HepG2 (cell line): ENCODE results near the gene S100A4. TPM values are rescaled to one million over a fixed set of nuclear protein-coding genes. Genes with fewer than 3 reads are reported as not detected.

Experiments
- ATAC-seq: fragments of 200-7000 bp; cut with Tn5 transposase; 3 replicates; pipeline ENCODE4 v1.9.1; 2020; ENCODE audit warnings: mild to moderate bottlenecking, moderate library complexity
- BruUV-seq: library from RNA; stranded (reverse); fragments of 400-500 nt; replicated peaks from 2 replicates; lab custom pipeline; 2021; lab: Mats Ljungman, UMichigan
- CTCF ChIA-PET: fragments of 300-600 bp; formaldehyde crosslinking; extraction: SDS; loops from one replicate; lab custom pipeline; 2021; ENCODE audit warnings: low total read pairs, inconsistent platforms, low intra/inter-chr PET ratio; lab: Yijun Ruan, JAX
- POLR2A ChIA-PET: fragments of 350-600 bp; sonication (Branson Sonifier 250); formaldehyde crosslinking; loops from one replicate; lab custom pipeline; 2020; ENCODE audit warnings: antibody characterized with exemption, inconsistent platforms; lab: Yijun Ruan, JAX
- DNase-seq: peaks from one replicate; pipeline ENCODE4 v3.0.0-alpha.2; 2015; ENCODE audit warnings: low spot score
- FAIRE-seq: peaks from 3 replicates; lab custom pipeline; 2011; peaks lifted over from hg19 to GRCh38; lab: Jason Lieb, UNC
- H2AFZ ChIP-seq: one replicate; pipeline ENCODE4 v1.6.1; 2011; ENCODE audit warnings: low read length, inconsistent platforms
- H3K27ac ChIP-seq: fragments of 300-600 bp; 3 replicates; pipeline ENCODE4 v1.8.0; 2011; ENCODE audit warnings: mixed run types, mild to moderate bottlenecking, mixed read lengths, low read length, inconsistent platforms; ENCODE audit not compliant: insufficient read depth; ENCODE audit errors: extremely low read length
- H3K27me3 ChIP-seq, 2 experiments: fragments of 200-600 bp in 1 of 2; 2 replicates in 1 of 2; 3 replicates in 1 of 2; pipeline versions ENCODE4 v1.6.0 to v1.8.0; 2011; ENCODE audit warnings: low read length in 2 of 2, mild to moderate bottlenecking in 2 of 2, moderate library complexity in 2 of 2, inconsistent platforms in 1 of 2; ENCODE audit not compliant: insufficient read depth in 2 of 2, control insufficient read depth in 1 of 2
- H3K36me3 ChIP-seq, 2 experiments: fragments of 200-600 bp in 1 of 2; replicated peaks in 1 of 2; 2 replicates in 1 of 2; 3 replicates in 1 of 2; pipeline versions ENCODE4 v1.5.1 to v1.8.0; 2011; ENCODE audit warnings: low read length in 2 of 2, inconsistent platforms in 1 of 2; ENCODE audit not compliant: insufficient read depth in 2 of 2, control insufficient read depth in 1 of 2
- H3K4me1 ChIP-seq: 2 replicates; pipeline ENCODE4 v1.5.1; 2012; ENCODE audit warnings: low read length, inconsistent platforms; ENCODE audit not compliant: insufficient read depth
- H3K4me2 ChIP-seq: 2 replicates; pipeline ENCODE4 v1.6.0; 2011; ENCODE audit warnings: low read depth, low read length, inconsistent platforms
- H3K4me3 ChIP-seq, 3 experiments: fragments of 200-600 bp in 1 of 3; sonication (generic), shearing (Covaris generic) in 1 of 3; replicated peaks in 1 of 3; 2 replicates each; pipeline ENCODE4 v1.5.1; 2011 to 2016; ENCODE audit warnings: low read length in 3 of 3, inconsistent platforms in 2 of 3, low read depth in 2 of 3, mild to moderate bottlenecking in 2 of 3, control low read depth in 1 of 3, mixed read lengths in 1 of 3; ENCODE audit not compliant: insufficient read depth in 1 of 3
- H3K79me2 ChIP-seq: one replicate; pipeline ENCODE4 v1.6.1; 2011; ENCODE audit warnings: low read length, inconsistent platforms; ENCODE audit not compliant: insufficient read depth
- H3K9ac ChIP-seq: 2 replicates; pipeline ENCODE4 v1.6.0; 2011; ENCODE audit warnings: mild to moderate bottlenecking, low read depth, low read length, inconsistent platforms; ENCODE audit not compliant: insufficient read depth
- H3K9me3 ChIP-seq: 2 replicates; pipeline ENCODE4 v1.5.1; 2012; ENCODE audit warnings: mild to moderate bottlenecking, low read length
- H4K20me1 ChIP-seq: 2 replicates; pipeline ENCODE4 v1.6.0; 2011; ENCODE audit warnings: inconsistent platforms, mild to moderate bottlenecking, low read length, moderate library complexity; ENCODE audit not compliant: insufficient read depth
- EEA1 ChIP-seq: sonication (generic); formaldehyde crosslinking; IDR thresholded peaks from 2 replicates; pipeline ENCODE4 v1.5.1; 2020; ENCODE audit warnings: mild to moderate bottlenecking, missing genetic modification reagents, borderline replicate concordance
- EZH2 ChIP-seq: conservative IDR thresholded peaks from 2 replicates; pipeline ENCODE4 v1.6.1; 2012; ENCODE audit warnings: mild to moderate bottlenecking, low read depth, low read length, moderate library complexity
- HMG20B ChIP-seq: conservative IDR thresholded peaks from 2 replicates; pipeline ENCODE4 v1.6.1; 2016; ENCODE audit warnings: missing genetic modification reagents, missing compliant biosample characterization
- MAFK ChIP-seq, 2 experiments: IDR thresholded peaks in 1 of 2; conservative IDR thresholded peaks in 1 of 2; 2 replicates each; pipeline ENCODE4 v1.6.1; 2011; ENCODE audit warnings: improper control_type of control experiment in 2 of 2, low read length in 2 of 2
- MYC ChIP-seq: sonication (generic); formaldehyde crosslinking; IDR thresholded peaks from 2 replicates; pipeline ENCODE4 v1.9.0; 2021; ENCODE audit warnings: missing genetic modification reagents, borderline replicate concordance
- RXRA ChIP-seq: sonication (generic); formaldehyde crosslinking; IDR thresholded peaks from 2 replicates; pipeline ENCODE4 v1.5.1; 2020; ENCODE audit warnings: missing genetic modification reagents
- SMARCE1 ChIP-seq: fragments of 450-650 bp; IDR thresholded peaks from 2 replicates; pipeline ENCODE4 v1.6.1; 2017; ENCODE audit warnings: borderline replicate concordance
- SPEN ChIP-seq: sonication (generic); formaldehyde crosslinking; IDR thresholded peaks from 2 replicates; pipeline ENCODE4 v1.5.1; 2020; ENCODE audit warnings: low read depth, mild to moderate bottlenecking, missing genetic modification reagents
- YEATS2 ChIP-seq: sonication (generic); formaldehyde crosslinking; IDR thresholded peaks from 2 replicates; pipeline ENCODE4 v1.4.0; 2020; ENCODE audit warnings: missing genetic modification reagents, borderline replicate concordance
- ZBTB46 ChIP-seq: sonication (generic); formaldehyde crosslinking; IDR thresholded peaks from 2 replicates; pipeline ENCODE4 v1.4.0; 2020; ENCODE audit warnings: mild to moderate bottlenecking, missing genetic modification reagents, borderline replicate concordance
- ZNF121 ChIP-seq: sonication (generic); formaldehyde crosslinking; IDR thresholded peaks from 2 replicates; pipeline ENCODE4 v1.5.0; 2020; ENCODE audit warnings: mild to moderate bottlenecking, missing genetic modification reagents
- ZNF441 ChIP-seq: sonication (generic); formaldehyde crosslinking; IDR thresholded peaks from 2 replicates; pipeline ENCODE4 v1.7.0; 2021; ENCODE audit warnings: missing genetic modification reagents, borderline replicate concordance
- ZNF451 ChIP-seq: sonication (generic); formaldehyde crosslinking; IDR thresholded peaks from 2 replicates; pipeline ENCODE4 v1.5.0; 2020; ENCODE audit warnings: mild to moderate bottlenecking, missing genetic modification reagents
- ZNF597 ChIP-seq: sonication (generic); formaldehyde crosslinking; IDR thresholded peaks from 2 replicates; pipeline ENCODE4 v1.5.0; 2020; ENCODE audit warnings: missing genetic modification reagents
- ZNF703 ChIP-seq: sonication (generic); formaldehyde crosslinking; IDR thresholded peaks from 2 replicates; pipeline ENCODE4 v1.5.1; 2020; ENCODE audit warnings: missing genetic modification reagents, mild to moderate bottlenecking, moderate library complexity, borderline replicate concordance
- ZNF768 ChIP-seq: sonication (generic); formaldehyde crosslinking; IDR thresholded peaks from 2 replicates; pipeline ENCODE4 v1.4.0; 2020; ENCODE audit warnings: missing genetic modification reagents
- ZNF83 ChIP-seq: sonication (generic); formaldehyde crosslinking; IDR thresholded peaks from 2 replicates; pipeline ENCODE4 v1.4.0; 2020; ENCODE audit warnings: missing genetic modification reagents, mild to moderate bottlenecking, borderline replicate concordance
- WGBS: methylation state at CpG from one replicate; pipeline ENCODE4 v1.1.6; 2017; ENCODE audit warnings: low lambda C conversion rate; 5-methylcytosine and 5-hydroxymethylcytosine counted together
- in situ Hi-C: cut with HindIII; loops from 2 replicates; pipeline ENCODE4 v1.10.0; 2017; ENCODE audit warnings: low pct_unique_long_range_greater_than_20kb; ENCODE audit not compliant: extremely low pct_ligation_motif_present
- intact Hi-C: fragments of 100-400 bp; cut with micrococcal nuclease; formaldehyde crosslinking; loops from one replicate; pipeline ENCODE4 v1.10.0; 2022; ENCODE audit not compliant: unreplicated experiment
- polyA plus RNA-seq, 8 experiments: library from polyadenylated mRNA; depleted of rRNA in 3 of 8; stranded (reverse) in 7 of 8; unstranded in 1 of 8; fragments of >200 nt; fragmentation: Illumina TruSeq in 4 of 8; extraction: Trizol in 4 of 8; gene quantifications; 2 replicates each; pipeline versions ENCODE4 v1.2.1 to v1.2.3, GENCODE V29; 2011 to 2016; ENCODE audit warnings: low read depth in 4 of 8, missing spikeins in 1 of 8, mixed read lengths in 1 of 8; ENCODE audit not compliant: insufficient read depth in 1 of 8
- total RNA-seq, 5 experiments: library from RNA; depleted of rRNA; stranded (reverse); fragments of >200 nt; fragmentation: Illumina TruSeq; extraction: Trizol; gene quantifications; 2 replicates each; pipeline ENCODE4 v1.2.3, GENCODE V29; 2016; ENCODE audit warnings: low read depth in 1 of 5
- TF ChIP-seq, protein P1 (sequence below): sonication (generic); formaldehyde crosslinking; IDR thresholded peaks from 2 replicates; pipeline ENCODE4 v1.4.0; 2020; ENCODE audit warnings: missing genetic modification reagents
- TF ChIP-seq, protein P2 (sequence below): sonication (generic); formaldehyde crosslinking; IDR thresholded peaks from 2 replicates; pipeline ENCODE4 v1.8.0; 2022; ENCODE audit warnings: mild to moderate bottlenecking, missing genetic modification reagents, moderate library complexity

The S100A4 gene
- total and polyA plus RNA-seq, 2 of the 13 experiments (the other 11 are each of a cell fraction or from before 2014, with no cell fraction given): 12.9 to 20.2 TPM

DNA sequence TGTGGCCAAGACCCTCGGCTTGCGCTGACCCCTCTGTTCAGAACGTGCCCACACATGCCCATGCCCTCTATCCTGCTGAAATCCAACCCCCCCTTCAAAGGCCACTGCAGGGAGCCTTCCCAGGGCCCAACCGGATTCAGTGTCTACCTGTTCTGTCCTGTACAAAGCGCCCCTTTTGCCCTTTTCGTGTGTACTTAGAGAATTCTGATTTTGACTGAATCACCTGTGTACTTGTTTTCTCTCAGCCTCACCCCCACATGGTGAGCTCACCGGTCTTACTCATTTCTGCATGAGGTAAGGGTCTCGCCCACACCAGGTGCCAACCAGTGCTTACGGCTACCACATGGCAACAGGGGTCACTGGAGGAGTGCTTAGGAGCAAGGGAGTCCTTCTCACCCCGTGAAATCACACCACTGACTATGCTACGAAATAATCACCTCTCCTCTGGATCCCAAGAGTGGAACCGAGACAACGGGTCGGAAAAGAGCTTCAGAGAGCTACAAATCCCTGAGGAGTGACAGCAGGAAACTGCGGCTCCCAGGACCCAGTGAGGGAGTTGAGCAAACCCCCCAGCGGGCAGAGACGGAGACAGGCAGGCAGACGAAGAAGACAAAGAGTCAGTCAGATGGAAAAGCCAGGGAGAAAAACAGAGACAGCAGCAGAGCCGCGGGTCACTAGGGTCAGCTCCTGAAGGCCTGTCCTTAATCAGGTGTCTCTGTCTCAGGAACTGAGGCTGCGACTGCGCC lies 22.2 kb upstream of the S100A4 start:
- H3K36me3 ChIP-seq: no peaks in the 10 kb centered on the region
- H3K79me2 ChIP-seq: no peaks in the 10 kb centered on the region
- peak overlapping the region; percentile 32 for H3K27ac ChIP-seq
- no peaks in the 10 kb centered on the region for H3K9me3 ChIP-seq
- in situ Hi-C loops (loop anchor here (5.0 kb wide), 2 partner anchors 35 to 60 kb away; no protein-coding TSS in a partner anchor), intact Hi-C loops (loop anchor here (1.0 kb wide), 2 partner anchors 34 to 56 kb away; no protein-coding TSS in a partner anchor)
- WGBS: 85% methylated on average over 22 of the region's 22 CpGs
- H2AFZ ChIP-seq: no peak overlapping the region
- no TSS peak for BruUV-seq
- no peaks in the 10 kb centered on the region for H4K20me1 ChIP-seq
- H3K4me3 ChIP-seq: peak overlapping the region in 1 of 3 experiments; percentile 59; a peak in 2 of 6 replicates
- peak; percentile 50 for DNase-seq
- ChIA-PET POLR2A (interaction anchor here (0.8 to 1.8 kb wide), 12 partner anchors 11 to 201 kb away, joined by 3 to 19 read pairs (median 5); partner anchors contain the start of genes CHTOP, INTS3, S100A13 and S100A16), CTCF (interaction anchor here (2.9 to 3.5 kb wide), 2 partner anchors 35 to 57 kb away, joined by 42 to 63 read pairs; no protein-coding TSS in a partner anchor)
- peak overlapping the region; percentile 82 for H3K4me2 ChIP-seq
- peak overlapping the region; percentile 29; the same call in 1 of the 2 replicates for H3K9ac ChIP-seq
- FAIRE-seq: no peak
- peaks cover 61% of the 10 kb centered on the region for H3K4me1 ChIP-seq
- ATAC-seq: no peak
- H3K27me3 ChIP-seq: no peaks in the 10 kb centered on the region
- TF ChIP-seq SPEN (CRISPR knock-in tag) (0 out of 2 replicates have a peak, but pooled peaks have one; percentile 1), EEA1 (CRISPR knock-in tag) (0 out of 2 replicates have a peak, but pooled peaks have one; percentile 26), ZNF768 (CRISPR knock-in tag) (peak; percentile 70; the same call in 1 of the 2 replicates), MAFK (conservative IDR thresholded peaks at IDR 0.05 in 1 of 2, IDR thresholded peaks at IDR 0.05 in 1 of 2; ENCODE audit: low read length in 2 of 2) (no peak), ZNF121 (CRISPR knock-in tag) (0 out of 2 replicates have a peak, but pooled peaks have one; percentile 24), ZNF83 (CRISPR knock-in tag) (no peak), SMARCE1 (no peak), ZNF451 (no peak), ZNF703 (CRISPR knock-in tag) (no peak), RXRA (CRISPR knock-in tag) (peak; percentile 3; the same call in 1 of the 2 replicates), MYC (CRISPR knock-in tag) (no peak), HMG20B (CRISPR knock-in tag) (no peak), ZBTB46 (CRISPR knock-in tag) (no peak), ZNF597 (CRISPR knock-in tag) (no peak), EZH2 (no peak), YEATS2 (CRISPR knock-in tag) (no peak), ZNF441 (CRISPR knock-in tag) (no peak)
- TF ChIP-seq, protein P1, sequence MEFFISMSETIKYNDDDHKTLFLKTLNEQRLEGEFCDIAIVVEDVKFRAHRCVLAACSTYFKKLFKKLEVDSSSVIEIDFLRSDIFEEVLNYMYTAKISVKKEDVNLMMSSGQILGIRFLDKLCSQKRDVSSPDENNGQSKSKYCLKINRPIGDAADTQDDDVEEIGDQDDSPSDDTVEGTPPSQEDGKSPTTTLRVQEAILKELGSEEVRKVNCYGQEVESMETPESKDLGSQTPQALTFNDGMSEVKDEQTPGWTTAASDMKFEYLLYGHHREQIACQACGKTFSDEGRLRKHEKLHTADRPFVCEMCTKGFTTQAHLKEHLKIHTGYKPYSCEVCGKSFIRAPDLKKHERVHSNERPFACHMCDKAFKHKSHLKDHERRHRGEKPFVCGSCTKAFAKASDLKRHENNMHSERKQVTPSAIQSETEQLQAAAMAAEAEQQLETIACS (CRISPR knock-in tag): no peak
- TF ChIP-seq, protein P2, sequence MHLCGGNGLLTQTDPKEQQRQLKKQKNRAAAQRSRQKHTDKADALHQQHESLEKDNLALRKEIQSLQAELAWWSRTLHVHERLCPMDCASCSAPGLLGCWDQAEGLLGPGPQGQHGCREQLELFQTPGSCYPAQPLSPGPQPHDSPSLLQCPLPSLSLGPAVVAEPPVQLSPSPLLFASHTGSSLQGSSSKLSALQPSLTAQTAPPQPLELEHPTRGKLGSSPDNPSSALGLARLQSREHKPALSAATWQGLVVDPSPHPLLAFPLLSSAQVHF (CRISPR knock-in tag): no peak
